H9 (cell line): ENCODE results near the gene MED20. TPM values are rescaled to one million over a fixed set of nuclear protein-coding genes. Genes with fewer than 3 reads are reported as not detected.

Experiments
- DNase-seq: peaks from one replicate; pipeline ENCODE4 v3.0.0-alpha.2; 2017
- H2AFZ ChIP-seq: one replicate; pipeline ENCODE4 v1.6.1; 2013; ENCODE audit warnings: mild to moderate bottlenecking, low read length, control low read depth, moderate library complexity
- H2AK5ac ChIP-seq: 2 replicates; pipeline ENCODE4 v1.6.1; 2013; ENCODE audit warnings: low read length, control low read depth, mixed read lengths; ENCODE audit not compliant: insufficient read length
- H2BK120ac ChIP-seq: one replicate; pipeline ENCODE4 v1.6.1; 2013; ENCODE audit warnings: low read depth, mild to moderate bottlenecking, low read length, control low read depth, inconsistent platforms; ENCODE audit not compliant: poor library complexity, severe bottlenecking
- H2BK12ac ChIP-seq: 2 replicates; pipeline ENCODE4 v1.6.1; 2013; ENCODE audit warnings: low read length, control low read depth, mixed read lengths, low read depth; ENCODE audit not compliant: insufficient read length
- H2BK15ac ChIP-seq: 2 replicates; pipeline ENCODE4 v1.6.1; 2013; ENCODE audit warnings: low read depth, low read length, control low read depth
- H2BK20ac ChIP-seq: one replicate; pipeline ENCODE4 v1.6.1; 2013; ENCODE audit warnings: low read depth, mild to moderate bottlenecking, low read length, control low read depth, inconsistent platforms; ENCODE audit not compliant: poor library complexity, severe bottlenecking
- H2BK5ac ChIP-seq: 2 replicates; pipeline ENCODE4 v1.6.1; 2013; ENCODE audit warnings: low read length, control low read depth, mixed read lengths; ENCODE audit not compliant: insufficient read length
- H3K14ac ChIP-seq: 2 replicates; pipeline ENCODE4 v1.6.1; 2013; ENCODE audit warnings: low read length, control low read depth; ENCODE audit not compliant: insufficient read depth
- H3K18ac ChIP-seq: 2 replicates; pipeline ENCODE4 v1.6.1; 2013; ENCODE audit warnings: low read depth, mild to moderate bottlenecking, mixed read lengths, low read length, control low read depth; ENCODE audit not compliant: insufficient read length
- H3K23ac ChIP-seq: 2 replicates; pipeline ENCODE4 v1.6.1; 2013; ENCODE audit warnings: low read length, control low read depth, mixed read lengths, low read depth; ENCODE audit not compliant: insufficient read length
- H3K23me2 ChIP-seq: 2 replicates; pipeline ENCODE4 v1.6.1; 2013; ENCODE audit warnings: low read depth, mild to moderate bottlenecking, mixed read lengths, low read length, control low read depth; ENCODE audit not compliant: insufficient read length, poor library complexity, severe bottlenecking
- H3K27ac ChIP-seq: 2 replicates; pipeline ENCODE4 v1.5.1; 2013; ENCODE audit warnings: low read length, control low read depth, mixed read lengths, low read depth; ENCODE audit not compliant: insufficient read length
- H3K27me3 ChIP-seq: 2 replicates; pipeline ENCODE4 v1.6.1; 2013; ENCODE audit warnings: low read length, control low read depth, inconsistent platforms; ENCODE audit not compliant: insufficient read depth
- H3K4ac ChIP-seq: 2 replicates; pipeline ENCODE4 v1.6.1; 2013; ENCODE audit warnings: low read depth, mild to moderate bottlenecking, control low read depth, inconsistent platforms, low read length, moderate library complexity
- H3K4me1 ChIP-seq: 2 replicates; pipeline ENCODE4 v1.6.1; 2013; ENCODE audit warnings: low read length, control low read depth, inconsistent platforms; ENCODE audit not compliant: insufficient read depth
- H3K4me2 ChIP-seq: 2 replicates; pipeline ENCODE4 v1.6.1; 2013; ENCODE audit warnings: low read length, control low read depth, mixed read lengths; ENCODE audit not compliant: insufficient read length, insufficient read depth
- H3K56ac ChIP-seq: 2 replicates; pipeline ENCODE4 v1.6.1; 2013; ENCODE audit warnings: low read depth, mild to moderate bottlenecking, mixed read lengths, low read length, control low read depth; ENCODE audit not compliant: insufficient read length
- H3K79me1 ChIP-seq: 2 replicates; pipeline ENCODE4 v1.6.1; 2013; ENCODE audit warnings: low read depth, mild to moderate bottlenecking, moderate library complexity, low read length, control low read depth, inconsistent platforms; ENCODE audit not compliant: insufficient read depth, poor library complexity, severe bottlenecking
- H3K79me2 ChIP-seq: 2 replicates; pipeline ENCODE4 v1.6.1; 2013; ENCODE audit warnings: low read length, control low read depth, inconsistent platforms; ENCODE audit not compliant: insufficient read depth
- H3K9ac ChIP-seq: 2 replicates; pipeline ENCODE4 v1.6.1; 2013; ENCODE audit warnings: low read length, control low read depth, mixed read lengths; ENCODE audit not compliant: insufficient read length; ENCODE audit errors: extremely low read depth
- H3K9me3 ChIP-seq: one replicate; pipeline ENCODE4 v1.6.1; 2013; ENCODE audit warnings: low read depth, low read length, inconsistent platforms; ENCODE audit not compliant: control insufficient read depth
- H3T11ph ChIP-seq: one replicate; pipeline ENCODE4 v1.6.1; 2013; ENCODE audit warnings: mild to moderate bottlenecking, low read length, control low read depth, inconsistent platforms
- H4K20me1 ChIP-seq: one replicate; pipeline ENCODE4 v1.6.1; 2013; ENCODE audit not compliant: control insufficient read depth, insufficient read length, insufficient read depth
- H4K5ac ChIP-seq: 2 replicates; pipeline ENCODE4 v1.6.1; 2013; ENCODE audit warnings: low read depth, mild to moderate bottlenecking, mixed read lengths, low read length, control low read depth; ENCODE audit not compliant: insufficient read length
- H4K8ac ChIP-seq: replicated peaks from 2 replicates; pipeline ENCODE4 v1.6.1; 2013; ENCODE audit warnings: low read length, control low read depth, mixed read lengths, low read depth; ENCODE audit not compliant: insufficient read length
- H4K91ac ChIP-seq: 2 replicates; pipeline ENCODE4 v1.6.1; 2013; ENCODE audit warnings: low read depth, mild to moderate bottlenecking, moderate library complexity, mixed read lengths, low read length, control low read depth; ENCODE audit not compliant: insufficient read length
- H3K27ac Mint-ChIP-seq, 3 experiments: 2 replicates in 2 of 3; 3 replicates in 1 of 3; pipeline ENCODE4 v1.8.0; 2020 to 2021; ENCODE audit warnings: mixed read lengths in 3 of 3, mild to moderate bottlenecking in 1 of 3, moderate library complexity in 1 of 3
- H3K27me3 Mint-ChIP-seq: 2 replicates; pipeline ENCODE4 v1.8.0; 2021; ENCODE audit warnings: low read depth, mild to moderate bottlenecking, moderate library complexity, mixed read lengths
- H3K36me3 Mint-ChIP-seq, 3 experiments: 2 replicates in 2 of 3; 3 replicates in 1 of 3; pipeline ENCODE4 v1.8.0; 2020 to 2021; ENCODE audit warnings: low read depth in 3 of 3, mixed read lengths in 3 of 3; ENCODE audit not compliant: insufficient read depth in 1 of 3
- H3K4me1 Mint-ChIP-seq, 2 experiments: 2 replicates each; pipeline ENCODE4 v1.8.0; 2020; ENCODE audit warnings: mixed read lengths in 2 of 2
- H3K4me3 Mint-ChIP-seq, 2 experiments: 2 replicates in 1 of 2; 3 replicates in 1 of 2; pipeline ENCODE4 v1.8.0; 2020 to 2021; ENCODE audit warnings: mild to moderate bottlenecking in 2 of 2, mixed read lengths in 2 of 2, moderate library complexity in 1 of 2
- H3K9me3 Mint-ChIP-seq, 2 experiments: 2 replicates in 1 of 2; 3 replicates in 1 of 2; pipeline ENCODE4 v1.8.0; 2020; ENCODE audit warnings: mild to moderate bottlenecking in 2 of 2, mixed read lengths in 2 of 2, moderate library complexity in 1 of 2
- WGBS: extraction: QIAGEN DNeasy Blood & Tissue Kit; methylation state at CpG from one replicate; pipeline ENCODE4 v1.1.7; 2013; ENCODE audit warnings: missing lambda C conversion rate, low lambda C conversion rate, mixed read lengths; ENCODE audit not compliant: insufficient read length; ENCODE audit errors: extremely low coverage; 5-methylcytosine and 5-hydroxymethylcytosine counted together
- total RNA-seq: library from RNA; stranded (reverse); gene quantifications from 2 replicates; pipeline ENCODE4 v1.2.1, GENCODE V29; 2021
- TF ChIP-seq, protein P1 (sequence below): fragments of 200-600 bp; sonication (generic); conservative IDR thresholded peaks from 3 replicates; pipeline ENCODE4 v1.8.0; 2021; ENCODE audit warnings: antibody characterized with exemption, mild to moderate bottlenecking

MED20 gene
- total RNA-seq, 1 experiment from 2014 or later = 28.9 TPM

GRCh38 chr6:41937861-41938574, 17.1 kb upstream of the MED20 start:
- no peak overlapping the region for H2BK12ac ChIP-seq
- no peak overlapping the region for H3K9ac ChIP-seq
- no peak overlapping the region for H3K4ac ChIP-seq
- no peak overlapping the region for H4K8ac ChIP-seq
- Mint-ChIP-seq H3K4me3 (peak overlapping the region in 1 of 2 experiments; percentile 20; a peak in 1 of 5 replicates), H3K27ac (no peak overlapping the region), H3K36me3 (peaks cover 11 to 39% (median 22%) of the 10 kb centered on the region in 3 experiments), H3K9me3 (no peaks in the 10 kb centered on the region), H3K4me1 (peaks cover 31 to 40% of the 10 kb centered on the region in 2 experiments), H3K27me3 (peaks cover 5% of the 10 kb centered on the region)
- WGBS = no CpG with 5 or more reads among the region's 4 CpGs
- no peak overlapping the region for H2BK20ac ChIP-seq
- no peak overlapping the region for H4K91ac ChIP-seq
- H3K4me2 ChIP-seq = no peak overlapping the region
- no peaks in the 10 kb centered on the region for H3K79me2 ChIP-seq
- no peak overlapping the region for H2BK120ac ChIP-seq
- peaks cover 16% of the 10 kb centered on the region; the same call in 1 of the 2 replicates for H3K4me1 ChIP-seq
- DNase-seq = no peak
- no peak overlapping the region for H2AK5ac ChIP-seq
- H3K23me2 ChIP-seq = peaks cover 7% of the 10 kb centered on the region
- H3K23ac ChIP-seq = no peak overlapping the region
- H3K56ac ChIP-seq = no peak overlapping the region
- no peak overlapping the region for H2BK15ac ChIP-seq
- H3K14ac ChIP-seq = no peak overlapping the region
- H4K5ac ChIP-seq = no peak overlapping the region
- H2AFZ ChIP-seq = no peak overlapping the region
- H3K9me3 ChIP-seq = no peaks in the 10 kb centered on the region
- TF ChIP-seq, protein P1, sequence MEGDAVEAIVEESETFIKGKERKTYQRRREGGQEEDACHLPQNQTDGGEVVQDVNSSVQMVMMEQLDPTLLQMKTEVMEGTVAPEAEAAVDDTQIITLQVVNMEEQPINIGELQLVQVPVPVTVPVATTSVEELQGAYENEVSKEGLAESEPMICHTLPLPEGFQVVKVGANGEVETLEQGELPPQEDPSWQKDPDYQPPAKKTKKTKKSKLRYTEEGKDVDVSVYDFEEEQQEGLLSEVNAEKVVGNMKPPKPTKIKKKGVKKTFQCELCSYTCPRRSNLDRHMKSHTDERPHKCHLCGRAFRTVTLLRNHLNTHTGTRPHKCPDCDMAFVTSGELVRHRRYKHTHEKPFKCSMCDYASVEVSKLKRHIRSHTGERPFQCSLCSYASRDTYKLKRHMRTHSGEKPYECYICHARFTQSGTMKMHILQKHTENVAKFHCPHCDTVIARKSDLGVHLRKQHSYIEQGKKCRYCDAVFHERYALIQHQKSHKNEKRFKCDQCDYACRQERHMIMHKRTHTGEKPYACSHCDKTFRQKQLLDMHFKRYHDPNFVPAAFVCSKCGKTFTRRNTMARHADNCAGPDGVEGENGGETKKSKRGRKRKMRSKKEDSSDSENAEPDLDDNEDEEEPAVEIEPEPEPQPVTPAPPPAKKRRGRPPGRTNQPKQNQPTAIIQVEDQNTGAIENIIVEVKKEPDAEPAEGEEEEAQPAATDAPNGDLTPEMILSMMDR = no peak
- no peak overlapping the region for H3K18ac ChIP-seq
- no peak overlapping the region for H3T11ph ChIP-seq
- H3K79me1 ChIP-seq = no peaks in the 10 kb centered on the region
- H3K27ac ChIP-seq = no peak overlapping the region
- H3K27me3 ChIP-seq = no peaks in the 10 kb centered on the region
- H4K20me1 ChIP-seq = peaks cover 3% of the 10 kb centered on the region
- H2BK5ac ChIP-seq = no peak overlapping the region
